Activated CD8-positive, alpha-beta memory T cell treated with anti-CD3 and anti-CD28 coated beads, Interleukin-2, amount 50 U/mL, for 4 hours (primary cell): ENCODE data around the gene UGT2A3.

Source experiments
- DNase-seq: peaks from one replicate; pipeline ENCODE4 v3.0.0-alpha.2; 2020

The UGT2A3 gene

GRCh38 chr4:68909385-68909784 is 42.2 kb downstream of the UGT2A3 start:
- no peak for DNase-seq

- no peak for DNase-seq
These were observed 43.6 kb downstream of the UGT2A3 start for GRCh38 chr4:68907788-68908700.

- DNase-seq, result no peak
These were observed 44.4 kb downstream of the UGT2A3 start for GRCh38 chr4:68907245-68907644.

DNA sequence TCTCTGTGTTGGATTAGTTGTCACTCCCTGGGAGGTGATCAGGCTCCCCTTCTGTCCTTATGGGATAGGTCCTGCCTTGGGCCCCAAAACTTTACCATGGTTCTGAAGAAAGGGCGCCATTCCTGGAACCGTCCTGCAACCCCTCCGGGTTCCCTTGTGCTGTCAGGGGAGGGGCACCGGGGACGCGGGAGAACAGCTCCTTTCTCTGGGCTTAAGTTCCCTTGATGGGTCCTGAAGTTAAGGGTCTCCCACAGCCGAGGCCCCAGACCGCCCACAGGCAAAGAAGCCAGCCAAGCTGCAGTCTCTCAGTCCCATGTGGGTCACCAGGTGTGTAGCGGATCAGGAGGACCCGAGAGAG is 44.8 kb downstream of the UGT2A3 start:
- no peak for DNase-seq

- no peak for DNase-seq
These were observed 45.4 kb downstream of the UGT2A3 start for GRCh38 chr4:68905939-68906779.

- DNase-seq, result no peak
These were observed 46.0 kb downstream of the UGT2A3 start for GRCh38 chr4:68905598-68905938.

DNA sequence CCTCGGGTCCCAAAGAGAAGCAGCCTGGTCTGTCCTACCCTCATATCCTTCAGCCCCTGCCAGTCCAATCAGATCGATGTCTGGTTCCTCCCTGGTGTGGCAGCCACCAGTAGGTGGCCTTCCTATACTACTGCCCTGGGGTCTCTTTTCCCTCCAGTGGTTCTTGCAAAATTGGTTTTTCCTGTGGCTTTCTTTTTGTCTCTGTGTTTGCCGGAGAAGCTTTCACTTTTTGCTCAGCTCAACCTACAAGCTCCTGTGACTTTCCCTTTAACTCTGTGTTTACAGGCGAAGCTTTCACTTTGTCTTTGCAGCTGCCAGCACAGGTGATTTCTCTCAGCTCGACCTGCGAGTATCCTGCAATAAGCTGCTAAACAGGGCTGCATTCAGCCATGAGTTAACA is 46.8 kb downstream of the UGT2A3 start:
- no peak for DNase-seq

GRCh38 chr4:68896749-68897148 is 54.9 kb downstream of the UGT2A3 start:
- no peak for DNase-seq

DNA sequence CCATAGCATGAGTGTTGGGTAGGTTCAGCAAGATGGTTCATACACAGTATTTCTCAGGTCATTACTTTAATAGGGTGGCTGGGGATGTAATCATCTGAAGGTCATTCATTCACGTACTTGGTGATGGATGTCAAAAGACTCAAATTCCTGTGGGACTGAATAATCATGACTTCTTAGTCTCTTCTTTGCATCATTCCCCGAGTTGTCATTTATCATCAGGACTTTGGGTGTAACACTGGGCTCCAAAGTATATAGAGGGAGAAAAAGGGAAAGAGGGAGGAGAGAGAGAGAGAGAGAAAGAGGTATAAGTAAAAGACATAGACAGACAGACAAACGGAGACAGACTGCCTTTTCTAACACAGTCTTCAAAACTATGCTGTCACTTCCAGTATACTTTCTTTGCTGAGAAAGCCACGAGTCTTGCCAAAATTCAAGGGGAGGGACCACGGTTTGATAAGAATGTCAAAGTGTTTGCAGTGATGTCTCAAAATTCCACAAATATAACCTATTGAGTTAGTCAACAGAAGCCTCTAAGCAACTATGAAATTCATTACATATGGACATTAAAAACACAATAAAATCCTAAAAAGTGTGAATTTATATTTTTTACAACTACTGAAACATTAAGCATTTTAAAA is 55.9 kb downstream of the UGT2A3 start:
- DNase-seq, result no peak

DNA sequence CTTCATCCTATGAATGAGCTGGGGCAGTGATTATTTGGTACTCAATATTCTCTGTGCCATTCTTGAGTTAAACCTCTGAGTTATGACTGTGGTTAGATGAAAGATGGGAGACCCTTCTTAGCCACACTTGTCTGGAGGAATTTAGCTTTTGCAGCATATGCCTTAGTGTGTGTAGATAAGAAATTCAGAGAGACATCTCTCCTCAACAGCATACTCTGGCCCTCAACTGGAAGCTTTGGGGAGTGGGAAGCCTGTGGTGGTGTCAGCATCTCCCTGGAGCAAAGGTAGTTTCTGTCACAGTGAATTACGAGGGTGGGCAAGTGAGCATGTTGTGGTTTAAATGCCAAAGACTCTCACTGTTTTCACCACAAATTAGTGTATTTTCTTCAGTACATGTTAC is 58.7 kb downstream of the UGT2A3 start:
- no peak for DNase-seq

GRCh38 chr4:68891678-68892077 is 59.9 kb downstream of the UGT2A3 start:
- no peak for DNase-seq

DNA sequence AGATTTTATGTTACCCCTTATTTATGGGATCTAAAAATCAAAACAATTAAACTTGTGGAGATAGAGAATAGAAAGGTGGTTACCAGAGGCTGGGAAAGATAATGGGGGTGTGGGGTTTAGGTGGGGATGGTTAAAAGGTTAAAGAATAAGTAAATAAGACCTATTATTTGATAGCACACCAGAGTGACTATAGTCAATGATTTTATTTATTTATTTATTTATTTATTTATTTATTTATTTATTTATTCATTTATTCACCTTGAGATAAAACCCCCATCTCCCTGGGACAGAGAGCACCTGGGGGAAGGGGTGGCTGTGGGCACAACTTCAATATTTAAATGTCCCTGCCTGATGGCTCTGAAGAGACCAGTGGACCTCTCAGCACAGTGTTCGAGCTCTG is 66.1 kb downstream of the UGT2A3 start:
- DNase-seq, result no peak

- no peak for DNase-seq
These were observed 67.7 kb downstream of the UGT2A3 start for GRCh38 chr4:68883870-68884269.
